ENCODE measurements around the gene CCDC85B. TPM values are rescaled to one million over a fixed set of nuclear protein-coding genes. Genes with fewer than 3 reads are reported as not detected.

CCDC85B gene
- total RNA-seq, 1 experiment from 2014 or later, result 148 TPM

DNA sequence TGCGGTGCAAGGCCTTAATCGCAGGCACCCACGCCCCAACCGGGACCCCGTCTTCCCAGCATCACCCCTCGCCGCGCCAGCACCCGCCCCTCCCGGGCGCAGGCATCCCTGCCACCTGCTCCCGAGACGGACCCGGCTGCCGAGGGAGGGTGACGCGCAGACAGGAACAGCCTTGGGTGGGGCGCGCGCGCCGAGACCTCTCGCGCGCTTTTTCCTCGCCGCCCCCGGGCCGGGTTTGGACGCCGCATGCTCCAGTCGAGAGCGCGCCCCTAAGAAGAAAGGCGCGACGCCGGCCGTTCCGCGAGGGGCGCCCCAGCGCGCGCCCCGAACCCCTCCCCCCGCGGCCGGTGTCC lies 33.0 kb upstream of the CCDC85B start:
- DNase-seq (ENCODE audit: low spot score), result peak; percentile 45

DNA sequence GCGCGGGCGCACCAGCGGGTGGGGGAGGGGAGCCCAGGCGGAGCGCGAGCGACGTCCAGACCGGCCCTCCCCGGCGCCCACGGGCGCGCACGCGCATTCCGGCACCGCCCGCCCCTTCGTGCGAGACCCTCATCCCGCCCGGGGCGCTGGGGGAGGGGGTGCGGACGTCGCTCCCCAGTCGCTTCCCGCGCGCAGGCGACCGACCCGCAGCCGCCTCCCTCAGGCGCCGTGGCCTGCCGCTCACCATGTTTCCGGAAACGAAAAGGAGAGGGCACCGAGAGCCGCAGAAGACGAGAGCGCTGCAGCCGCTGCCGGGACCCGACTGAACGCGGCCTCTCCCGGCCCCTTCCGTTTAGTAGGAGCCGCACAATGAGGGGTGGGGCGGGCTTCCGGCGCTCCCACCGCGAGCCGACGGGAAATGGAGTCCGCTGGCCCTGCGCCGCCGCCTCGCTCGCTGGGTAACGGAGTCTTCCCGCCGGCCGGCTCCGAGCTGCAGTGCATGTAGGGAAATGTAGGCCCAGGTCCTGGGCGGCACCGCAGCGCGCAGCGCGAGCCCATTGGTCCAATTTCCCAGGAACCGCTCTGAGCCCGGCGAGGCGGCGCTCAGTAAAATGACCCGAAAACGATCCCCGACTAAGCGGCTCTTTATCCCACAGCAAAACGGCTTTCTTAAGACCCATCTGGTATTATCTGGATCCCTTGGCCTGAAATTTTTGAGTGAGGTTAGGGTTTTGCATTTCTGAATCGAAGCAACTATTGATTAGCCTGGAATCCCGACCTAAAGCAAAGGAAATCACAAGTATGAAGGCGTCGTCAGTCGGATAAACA lies 32.4 kb upstream of the CCDC85B start, which contains the start of gene CFL1:
Gene CFL1 (minus strand): TSS at position 328 of the 828 bp plus-strand sequence. CDS start 81 bp downstream, at position 247.
- peak; percentile 99 for DNase-seq (ENCODE audit: low spot score)

DNA sequence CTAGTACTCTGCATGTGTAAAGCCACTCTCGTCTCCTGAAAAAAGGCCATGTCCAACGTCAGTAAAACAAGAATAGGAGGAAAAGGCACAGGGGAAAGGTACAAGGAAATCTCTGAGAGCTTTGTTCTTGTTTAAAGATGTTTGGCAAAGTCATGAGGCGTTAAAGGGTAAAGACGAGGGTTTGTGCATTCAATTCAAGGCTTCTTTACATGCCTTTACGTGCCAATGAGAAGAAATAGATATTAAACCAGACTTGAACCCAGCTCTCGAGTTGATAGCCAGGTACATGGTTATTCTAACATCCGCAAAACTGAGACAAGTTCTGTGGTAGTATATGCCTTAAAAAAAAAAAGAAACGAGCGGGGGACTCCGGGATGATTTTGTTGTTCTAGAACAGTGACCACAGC lies 31.8 kb upstream of the CCDC85B start:
- DNase-seq (ENCODE audit: low spot score), result no peak

DNA sequence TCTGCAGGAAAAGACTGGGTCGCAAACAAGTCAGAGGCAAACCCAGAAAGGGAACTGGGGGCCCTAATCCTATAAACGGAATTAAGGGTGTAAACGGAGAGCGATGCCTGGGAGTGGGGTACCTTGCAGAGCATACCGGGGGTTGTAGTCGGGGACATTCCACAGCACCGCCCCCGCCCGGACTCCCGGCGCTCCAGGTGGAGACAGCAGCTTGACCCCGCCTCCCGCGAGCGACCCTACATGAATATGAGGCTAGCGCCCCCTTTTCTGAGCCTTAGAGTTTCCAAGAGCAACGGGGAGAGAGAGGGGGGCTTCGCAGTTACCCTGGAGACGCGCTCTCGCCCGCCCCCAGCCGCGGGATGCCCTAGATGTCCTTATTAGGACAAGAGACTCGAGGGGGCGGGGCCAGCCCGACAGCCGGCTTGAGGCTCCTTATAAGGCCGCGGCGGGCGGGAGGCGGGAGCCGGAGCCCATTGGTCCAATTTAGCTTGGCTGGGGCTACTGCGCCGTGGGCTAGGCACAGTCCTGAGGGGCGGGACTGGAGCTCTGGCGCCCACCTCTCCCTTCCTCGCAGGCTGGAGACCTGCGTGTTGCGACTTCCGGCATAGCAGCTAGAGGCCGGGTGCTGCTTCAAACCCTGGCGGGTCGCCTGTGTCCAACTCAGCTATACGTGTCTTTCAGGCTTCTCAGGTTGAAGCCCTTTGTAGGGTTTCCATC lies 31.2 kb upstream of the CCDC85B start:
- peak; percentile 100 for DNase-seq (ENCODE audit: low spot score)

DNA sequence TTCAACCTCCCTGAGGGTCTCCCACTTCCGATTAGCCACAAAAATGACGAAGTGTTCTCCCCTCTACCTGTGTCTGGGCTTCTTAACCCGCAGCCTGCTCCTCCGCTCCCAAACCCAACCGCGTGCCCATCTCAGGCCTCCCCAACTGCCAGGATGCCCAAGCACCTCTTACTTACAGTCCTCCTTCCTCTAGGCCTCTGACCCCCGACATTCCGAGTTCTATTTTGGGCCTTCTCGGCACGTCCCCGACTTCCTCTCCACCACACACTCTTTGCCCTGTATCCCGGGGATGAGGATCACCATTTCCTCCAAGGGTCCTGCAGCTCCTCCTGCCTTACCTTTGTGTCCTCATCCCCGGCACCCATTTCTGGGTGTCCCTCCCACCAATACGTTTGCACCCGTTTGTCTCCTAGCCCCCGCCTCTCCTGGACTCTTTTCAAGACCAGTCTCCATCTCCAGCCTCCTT lies 30.6 kb upstream of the CCDC85B start:
- no peak for DNase-seq (ENCODE audit: low spot score)

DNA sequence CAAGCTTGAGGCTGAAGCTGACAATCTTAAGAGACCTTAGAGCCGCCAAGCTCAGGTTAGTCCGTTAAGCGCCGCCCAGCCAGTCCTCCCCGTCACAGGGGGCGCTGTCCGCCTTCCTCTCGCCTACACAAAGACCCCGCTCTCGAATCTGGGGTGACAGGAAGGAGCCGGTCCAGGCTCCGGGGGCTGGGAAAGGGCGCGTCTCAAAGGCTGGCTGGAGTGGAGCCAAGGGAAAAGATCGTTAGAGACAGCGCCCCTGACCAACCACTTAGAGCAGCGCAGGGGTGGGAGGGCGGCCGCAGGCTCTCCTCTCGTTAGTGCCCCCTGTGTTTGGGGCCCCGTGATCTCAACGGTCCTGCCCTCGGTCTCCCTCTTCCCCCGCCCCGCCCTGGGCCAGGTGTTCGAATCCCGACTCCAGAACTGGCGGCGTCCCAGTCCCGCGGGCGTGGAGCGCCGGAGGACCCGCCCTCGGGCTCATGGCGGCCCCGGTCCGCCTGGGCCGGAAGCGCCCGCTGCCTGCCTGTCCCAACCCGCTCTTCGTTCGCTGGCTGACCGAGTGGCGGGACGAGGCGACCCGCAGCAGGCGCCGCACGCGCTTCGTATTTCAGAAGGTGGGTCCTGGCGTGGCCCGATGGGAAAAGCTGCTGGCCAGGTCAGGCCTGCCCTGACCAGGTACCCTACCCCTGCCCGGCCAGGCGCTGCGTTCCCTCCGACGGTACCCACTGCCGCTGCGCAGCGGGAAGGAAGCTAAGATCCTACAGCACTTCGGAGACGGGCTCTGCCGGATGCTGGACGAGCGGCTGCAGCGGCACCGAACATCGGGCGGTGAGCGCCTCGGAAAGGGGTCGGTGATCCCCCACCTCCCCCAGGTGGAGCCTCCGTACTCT lies 30.0 kb upstream of the CCDC85B start, which contains the start of gene MUS81:
Gene MUS81 (plus strand): TSS at position 156 of the 887 bp plus-strand sequence. CDS start 321 bp downstream, at position 477.
- peak; percentile 100 for DNase-seq (ENCODE audit: low spot score)

DNA sequence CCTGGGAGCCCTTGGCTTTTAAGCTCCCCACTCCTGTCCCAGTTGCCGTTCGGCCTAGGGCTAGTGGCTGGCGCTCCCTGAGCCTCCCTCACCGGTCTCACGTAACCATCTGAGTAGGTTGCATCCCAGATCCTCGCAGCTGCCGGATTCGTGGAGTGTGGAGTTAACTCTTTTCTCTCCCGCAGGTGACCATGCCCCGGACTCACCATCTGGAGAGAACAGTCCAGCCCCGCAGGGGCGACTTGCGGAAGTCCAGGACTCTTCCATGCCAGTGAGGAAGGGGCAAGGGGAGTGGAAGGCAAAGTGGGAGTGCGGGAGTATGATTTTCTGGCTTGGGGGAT lies 29.3 kb upstream of the CCDC85B start:
- no peak for DNase-seq (ENCODE audit: low spot score)

DNA sequence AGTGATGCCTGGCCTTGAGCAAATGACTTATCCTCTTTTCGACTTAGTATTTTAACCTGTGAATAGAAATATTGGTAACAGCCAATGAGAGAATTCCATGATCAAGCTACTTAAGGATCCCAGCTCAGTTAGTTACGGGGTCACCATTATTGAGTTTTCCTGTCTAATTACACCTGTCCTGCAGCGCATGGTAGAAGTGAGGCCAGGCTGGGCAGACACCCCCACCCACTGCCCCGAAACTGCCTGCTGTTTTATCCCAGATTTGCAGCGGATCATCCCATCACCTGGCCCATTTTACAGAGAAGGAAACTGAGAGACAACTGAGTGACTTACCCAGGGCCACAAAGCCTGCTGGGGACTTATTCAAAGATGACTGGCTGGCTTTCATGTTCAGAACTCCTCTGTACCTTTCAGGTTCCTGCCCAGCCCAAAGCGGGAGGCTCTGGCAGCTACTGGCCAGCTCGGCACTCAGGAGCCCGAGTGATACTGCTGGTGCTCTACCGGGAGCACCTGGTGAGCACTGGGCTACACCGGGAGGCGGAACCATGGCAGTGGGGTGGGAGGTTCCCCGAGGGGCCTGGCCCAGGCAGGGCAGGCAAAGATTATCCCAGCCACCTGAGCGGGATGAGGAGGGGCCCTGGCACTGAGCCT lies 28.8 kb upstream of the CCDC85B start:
- no peak for DNase-seq (ENCODE audit: low spot score)

DNA sequence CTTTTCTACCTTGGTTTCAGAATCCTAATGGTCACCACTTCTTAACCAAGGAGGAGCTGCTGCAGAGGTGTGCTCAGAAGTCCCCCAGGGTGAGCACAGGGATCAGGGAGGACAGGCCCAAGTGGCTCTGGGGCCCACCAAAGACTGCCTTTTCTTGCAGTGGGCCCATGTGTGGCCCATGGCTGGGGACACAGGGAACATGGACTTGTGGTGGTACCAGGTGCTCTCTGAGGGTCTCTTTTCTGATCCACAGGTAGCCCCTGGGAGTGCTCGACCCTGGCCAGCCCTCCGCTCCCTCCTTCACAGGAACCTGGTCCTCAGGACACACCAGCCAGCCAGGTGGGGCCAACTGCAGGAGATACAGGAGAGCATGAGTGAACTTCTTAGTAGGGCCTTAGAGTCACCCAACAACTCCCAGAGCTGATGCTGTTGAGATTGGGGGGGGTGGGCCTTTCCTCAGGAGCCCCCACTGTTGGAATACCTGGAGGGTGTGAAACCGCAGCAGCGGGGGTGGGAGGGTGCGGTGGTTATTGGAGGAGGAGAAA lies 28.2 kb upstream of the CCDC85B start:
- no peak for DNase-seq (ENCODE audit: low spot score)

DNA sequence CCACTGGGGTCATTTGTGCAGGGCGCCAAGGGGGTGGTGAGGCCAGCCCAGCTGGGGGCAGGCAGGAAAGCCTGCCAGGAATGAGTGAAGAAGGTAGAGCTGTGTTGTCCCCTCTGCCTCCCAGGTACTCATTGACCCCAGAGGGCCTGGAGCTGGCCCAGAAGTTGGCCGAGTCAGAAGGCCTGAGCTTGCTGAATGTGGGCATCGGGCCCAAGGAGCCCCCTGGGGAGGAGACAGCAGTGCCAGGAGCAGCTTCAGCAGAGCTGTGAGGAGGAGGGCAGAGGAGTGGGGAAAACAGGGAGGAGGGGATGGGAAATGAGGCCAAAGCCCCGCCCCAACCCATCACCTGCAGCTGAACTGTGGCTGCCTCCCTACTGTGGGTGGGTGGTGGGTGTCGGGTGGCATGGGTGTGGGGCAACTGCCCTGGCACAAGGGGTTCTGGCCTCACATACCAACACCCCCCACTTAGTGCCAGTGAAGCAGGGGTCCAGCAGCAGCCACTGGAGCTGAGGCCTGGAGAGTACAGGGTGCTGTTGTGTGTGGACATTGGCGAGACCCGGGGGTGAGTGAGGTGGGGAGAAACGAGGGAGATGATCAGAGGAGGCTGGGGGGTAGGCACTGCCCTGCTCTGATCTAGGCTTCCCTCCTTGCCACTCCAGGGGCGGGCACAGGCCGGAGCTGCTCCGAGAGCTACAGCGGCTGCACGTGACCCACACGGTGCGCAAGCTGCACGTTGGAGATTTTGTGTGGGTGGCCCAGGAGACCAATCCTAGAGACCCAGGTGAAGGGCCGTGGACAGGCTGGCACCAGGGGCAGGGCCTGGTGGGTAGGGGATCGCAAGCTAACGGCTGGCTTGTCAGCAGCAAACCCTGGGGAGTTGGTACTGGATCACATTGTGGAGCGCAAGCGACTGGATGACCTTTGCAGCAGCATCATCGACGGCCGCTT lies 27.3 kb upstream of the CCDC85B start:
- no peak for DNase-seq (ENCODE audit: low spot score)

DNA sequence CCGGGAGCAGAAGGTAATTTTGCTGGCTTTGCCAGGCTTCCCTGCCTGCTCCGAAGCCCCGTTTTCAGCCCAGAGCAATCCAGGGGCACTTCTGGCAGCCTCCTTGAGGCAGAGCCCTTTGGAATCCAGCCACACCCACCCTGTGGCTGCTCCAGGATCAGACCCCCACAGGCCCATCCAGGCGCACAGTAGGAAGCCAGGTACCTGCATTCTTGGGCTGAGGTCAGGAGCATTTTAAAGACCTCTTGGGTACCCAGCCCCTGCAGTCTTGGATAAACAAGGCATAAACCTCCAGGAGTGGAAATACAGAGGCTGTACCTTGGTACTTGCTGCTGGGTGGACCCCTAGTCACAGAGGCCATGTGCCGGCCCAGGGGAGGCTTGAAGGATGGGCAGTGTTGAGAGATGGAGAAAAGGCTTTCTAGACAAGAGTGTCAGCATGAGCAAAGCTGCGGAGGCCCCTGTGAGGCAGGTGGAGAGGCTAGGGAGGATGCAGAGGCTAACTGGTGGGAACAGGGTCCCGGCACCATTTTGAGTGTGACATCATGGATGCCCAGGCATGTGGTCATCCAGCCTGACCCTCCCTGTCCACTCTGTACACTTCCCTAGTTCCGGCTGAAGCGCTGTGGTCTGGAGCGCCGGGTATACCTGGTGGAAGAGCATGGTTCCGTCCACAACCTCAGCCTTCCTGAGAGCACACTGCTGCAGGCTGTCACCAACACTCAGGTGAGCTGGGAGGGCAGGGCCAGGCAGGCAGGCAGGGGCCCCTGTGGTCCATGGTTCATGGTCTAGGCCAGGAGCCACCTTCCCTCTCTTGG lies 26.4 kb upstream of the CCDC85B start:
- DNase-seq (ENCODE audit: low spot score), result no peak

DNA sequence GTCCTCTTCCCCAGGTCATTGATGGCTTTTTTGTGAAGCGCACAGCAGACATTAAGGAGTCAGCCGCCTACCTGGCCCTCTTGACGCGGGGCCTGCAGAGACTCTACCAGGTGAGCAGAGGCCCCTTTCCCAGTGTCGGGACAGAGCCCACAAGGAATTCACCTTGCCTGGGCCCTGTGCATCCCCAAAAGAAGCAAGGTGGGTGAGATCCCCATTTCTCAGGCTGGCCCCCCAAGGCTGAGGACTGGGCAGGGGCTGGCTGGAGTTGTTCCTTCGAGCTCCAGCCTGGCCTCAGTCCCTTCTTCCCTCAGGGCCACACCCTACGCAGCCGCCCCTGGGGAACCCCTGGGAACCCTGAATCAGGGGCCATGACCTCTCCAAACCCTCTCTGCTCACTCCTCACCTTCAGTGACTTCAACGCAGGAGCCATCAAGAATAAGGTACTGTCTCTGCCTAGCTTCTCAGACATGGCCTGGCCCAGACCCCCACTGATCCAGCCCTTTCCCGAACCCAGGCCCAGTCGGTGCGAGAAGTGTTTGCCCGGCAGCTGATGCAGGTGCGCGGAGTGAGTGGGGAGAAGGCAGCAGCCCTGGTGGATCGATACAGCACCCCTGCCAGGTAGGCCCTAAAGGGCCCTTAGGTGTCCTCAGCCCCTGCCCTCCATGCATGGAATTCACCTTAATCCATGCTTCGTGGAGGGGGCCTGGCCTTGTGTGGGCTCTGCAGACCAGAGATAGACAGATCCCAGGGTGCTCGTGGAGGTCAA lies 25.6 kb upstream of the CCDC85B start:
- DNase-seq (ENCODE audit: low spot score), result peak; percentile 0

DNA sequence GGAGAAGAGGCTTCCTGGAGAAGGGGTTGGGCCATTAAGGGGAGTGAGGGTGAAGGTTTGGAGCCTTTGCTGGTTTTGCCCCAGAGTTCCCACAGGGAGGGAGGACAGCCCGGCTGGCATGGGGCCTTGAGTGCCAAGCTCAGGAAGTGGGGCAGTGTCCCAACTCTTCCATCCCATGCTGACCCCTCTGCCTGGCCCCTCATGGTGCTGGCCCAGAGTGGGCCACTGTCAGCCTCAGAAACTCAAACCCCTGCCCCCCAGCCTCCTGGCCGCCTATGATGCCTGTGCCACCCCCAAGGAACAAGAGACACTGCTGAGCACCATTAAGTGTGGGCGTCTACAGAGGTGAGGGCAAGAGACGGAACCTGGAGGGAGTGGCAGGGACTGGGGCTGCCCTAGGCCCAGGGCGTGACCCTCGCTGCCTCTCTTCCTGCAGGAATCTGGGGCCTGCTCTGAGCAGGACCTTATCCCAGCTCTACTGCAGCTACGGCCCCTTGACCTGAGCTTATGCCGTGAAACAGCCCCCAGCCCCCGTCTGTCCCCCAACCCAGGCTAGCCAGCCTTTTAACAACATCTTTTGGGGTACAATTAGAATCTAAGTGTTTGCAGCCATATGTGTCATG lies 24.8 kb upstream of the CCDC85B start:
- peak; percentile 0 for DNase-seq (ENCODE audit: low spot score)

DNA sequence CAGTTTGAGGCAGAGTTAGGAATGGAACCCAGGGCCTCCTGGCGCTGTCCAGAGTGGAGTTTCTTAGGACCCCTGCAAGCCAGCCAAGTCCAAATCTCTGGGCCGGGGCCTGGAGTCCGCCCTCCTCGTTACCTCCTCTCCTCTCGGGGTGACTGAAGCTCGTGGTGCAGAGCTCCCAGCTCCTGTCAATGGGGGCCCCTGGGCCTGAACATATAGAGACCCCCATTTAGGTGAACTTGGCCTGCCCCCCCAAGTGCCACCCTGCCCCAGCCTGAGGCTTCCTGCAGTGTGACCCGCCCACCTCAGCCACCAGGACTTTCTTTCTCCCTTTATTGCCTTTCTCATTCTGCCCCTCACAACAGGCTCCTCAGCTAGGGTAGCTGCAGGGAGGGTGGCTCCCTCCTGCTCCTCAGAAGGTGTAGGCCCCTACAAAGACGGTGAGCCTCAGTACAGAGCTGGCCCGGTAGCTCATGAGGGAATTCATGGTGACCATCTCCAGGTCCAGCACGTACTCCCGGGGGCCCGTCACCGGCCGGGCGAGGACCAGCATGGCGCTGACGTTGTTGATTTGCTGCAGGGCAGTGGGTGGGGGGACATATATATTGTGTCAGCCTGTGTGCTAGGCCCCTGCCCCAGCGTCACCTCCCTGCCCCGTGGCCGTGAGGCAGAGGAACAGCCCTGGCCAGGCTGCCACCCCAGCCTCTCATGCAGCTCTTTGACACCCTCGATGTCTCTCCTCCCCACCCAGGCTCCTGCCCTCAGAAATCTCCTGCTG lies 23.8 kb upstream of the CCDC85B start:
- no peak for DNase-seq (ENCODE audit: low spot score)

DNA sequence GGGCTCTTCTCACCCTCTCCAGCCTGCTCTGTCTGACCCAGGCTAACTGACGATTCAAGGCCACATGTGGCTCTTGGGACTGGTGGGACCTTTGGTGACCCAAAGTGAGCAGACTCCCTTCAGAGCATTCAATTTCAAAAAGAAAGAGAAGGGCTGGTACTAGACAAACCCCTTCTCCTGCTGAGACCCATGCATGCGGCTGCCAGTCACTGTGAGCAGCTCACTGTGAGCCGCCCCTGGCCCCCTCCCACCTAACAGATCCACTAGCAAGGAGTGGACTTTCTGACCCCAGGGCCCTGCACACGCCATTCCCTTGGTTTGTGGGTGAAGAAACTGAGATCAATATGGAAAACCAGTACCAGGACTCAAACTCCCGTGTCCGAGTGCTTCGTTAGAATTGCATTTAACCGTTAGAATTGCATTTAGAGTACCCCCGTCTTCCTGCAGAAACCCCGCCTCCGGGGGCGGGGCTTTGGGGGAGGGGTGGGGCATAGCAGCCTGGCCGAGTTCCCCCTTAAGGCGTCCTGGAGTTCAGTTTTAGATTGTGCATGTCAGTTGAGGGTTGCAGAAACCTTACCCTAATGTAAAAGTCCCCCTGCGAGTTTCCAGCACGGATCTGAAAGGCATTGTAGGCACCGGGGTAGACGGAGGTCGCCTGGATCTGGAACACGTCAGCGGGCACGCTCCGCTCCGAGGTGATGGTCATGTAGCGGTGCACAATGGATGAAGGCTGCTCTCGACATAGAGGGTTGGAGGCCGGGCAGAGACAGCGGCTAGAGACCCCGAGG lies 23.0 kb upstream of the CCDC85B start:
- DNase-seq (ENCODE audit: low spot score), result no peak

DNA sequence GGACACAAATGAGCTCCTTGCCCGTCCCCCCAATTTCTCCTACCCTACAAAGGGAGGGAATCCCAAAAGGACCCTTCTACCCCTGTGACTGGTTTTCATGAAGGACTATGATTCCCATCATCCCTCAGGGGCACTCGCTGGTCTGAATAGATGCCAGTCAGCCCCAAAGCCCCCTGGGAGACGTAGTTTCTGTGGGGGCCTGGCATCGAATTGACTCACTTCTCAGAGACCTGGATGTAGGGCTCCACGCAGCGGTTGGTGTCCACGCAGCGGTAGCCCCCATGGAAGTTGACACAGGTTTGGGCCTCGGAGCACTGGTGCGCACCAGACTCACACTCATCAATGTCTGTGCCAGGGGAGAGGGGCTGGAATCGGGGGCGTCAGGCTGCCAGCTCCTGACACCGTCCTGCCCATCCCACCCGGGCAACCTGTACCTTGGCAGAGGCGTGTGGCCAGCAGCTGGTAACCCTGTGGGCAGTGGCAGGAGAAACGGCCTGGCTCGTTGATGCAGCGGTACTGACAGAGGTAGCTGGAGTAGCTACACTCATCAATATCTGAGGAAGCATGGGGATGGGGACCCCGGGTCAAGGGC lies 22.3 kb upstream of the CCDC85B start:
- no peak for DNase-seq (ENCODE audit: low spot score)
